ENCODE measurements around the gene ARID5A. TPM values are rescaled to one million over a fixed set of nuclear protein-coding genes. Genes with fewer than 3 reads are reported as not detected.

Gene ARID5A
- total RNA-seq, 1 donor from 2014 or later, result 53.6 TPM

DNA sequence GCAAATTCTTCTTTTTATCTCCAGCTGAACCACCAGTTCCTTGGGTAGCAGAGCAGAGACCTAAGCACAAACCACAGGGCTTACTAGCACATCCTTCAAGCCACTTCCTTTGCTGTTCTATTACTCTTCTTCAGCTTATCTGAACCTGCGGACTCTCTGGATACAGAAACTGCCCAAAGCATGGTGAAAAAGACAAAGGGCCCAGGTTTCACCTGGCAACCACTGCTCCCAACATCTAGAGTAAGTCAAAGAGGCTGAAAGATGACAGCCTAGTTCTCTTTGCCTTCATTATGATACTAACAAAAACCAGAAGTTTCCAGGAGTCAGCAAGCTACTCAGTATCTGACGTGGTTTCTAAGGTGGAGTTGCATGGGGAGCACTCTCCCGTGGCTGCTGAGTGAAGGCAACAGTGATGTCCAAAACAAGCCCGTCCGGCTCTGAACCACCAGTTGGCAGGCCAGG is 58.2 kb downstream of the ARID5A start:
- intact Hi-C loops (cut with micrococcal nuclease), result no loop called here

DNA sequence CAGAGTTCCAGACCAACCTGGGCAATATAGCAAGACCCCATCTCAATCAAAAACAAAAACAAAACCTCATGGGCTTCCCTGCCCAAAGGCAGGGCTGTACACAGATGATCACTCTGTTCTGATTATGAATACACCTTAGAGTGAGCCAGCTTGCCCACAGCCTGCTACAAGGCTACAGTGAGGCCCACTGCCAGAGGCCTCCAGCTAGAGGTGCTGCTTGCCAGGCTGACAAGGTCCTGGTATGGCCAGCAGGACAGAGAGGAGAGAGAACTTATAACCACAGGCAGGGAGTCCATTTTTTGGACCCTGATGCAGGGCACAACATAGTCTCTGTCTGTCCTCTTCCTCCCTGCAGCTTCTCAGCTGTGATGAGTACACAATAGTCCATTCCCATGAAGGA is 60.0 kb downstream of the ARID5A start:
- intact Hi-C loops (cut with micrococcal nuclease), result no loop called here

DNA sequence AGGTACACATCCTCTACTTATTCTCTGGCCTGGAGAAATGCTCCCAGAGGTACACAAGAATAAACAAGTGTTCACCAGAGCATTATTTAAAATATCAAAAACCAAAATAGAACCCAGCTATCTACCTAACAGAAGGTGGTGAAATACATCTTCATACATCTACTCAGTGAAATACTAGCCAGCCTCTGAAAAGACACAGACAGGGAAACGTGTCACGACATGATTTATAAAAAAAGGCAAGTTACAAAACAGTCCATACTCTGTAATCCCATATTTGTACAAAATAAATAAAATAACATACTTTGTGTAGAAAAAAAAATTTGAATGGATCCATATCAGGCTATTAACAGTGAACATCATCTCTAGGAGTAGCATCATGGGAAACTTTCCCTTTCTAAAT is 63.4 kb downstream of the ARID5A start:
- intact Hi-C loops (cut with micrococcal nuclease), result no loop called here

DNA sequence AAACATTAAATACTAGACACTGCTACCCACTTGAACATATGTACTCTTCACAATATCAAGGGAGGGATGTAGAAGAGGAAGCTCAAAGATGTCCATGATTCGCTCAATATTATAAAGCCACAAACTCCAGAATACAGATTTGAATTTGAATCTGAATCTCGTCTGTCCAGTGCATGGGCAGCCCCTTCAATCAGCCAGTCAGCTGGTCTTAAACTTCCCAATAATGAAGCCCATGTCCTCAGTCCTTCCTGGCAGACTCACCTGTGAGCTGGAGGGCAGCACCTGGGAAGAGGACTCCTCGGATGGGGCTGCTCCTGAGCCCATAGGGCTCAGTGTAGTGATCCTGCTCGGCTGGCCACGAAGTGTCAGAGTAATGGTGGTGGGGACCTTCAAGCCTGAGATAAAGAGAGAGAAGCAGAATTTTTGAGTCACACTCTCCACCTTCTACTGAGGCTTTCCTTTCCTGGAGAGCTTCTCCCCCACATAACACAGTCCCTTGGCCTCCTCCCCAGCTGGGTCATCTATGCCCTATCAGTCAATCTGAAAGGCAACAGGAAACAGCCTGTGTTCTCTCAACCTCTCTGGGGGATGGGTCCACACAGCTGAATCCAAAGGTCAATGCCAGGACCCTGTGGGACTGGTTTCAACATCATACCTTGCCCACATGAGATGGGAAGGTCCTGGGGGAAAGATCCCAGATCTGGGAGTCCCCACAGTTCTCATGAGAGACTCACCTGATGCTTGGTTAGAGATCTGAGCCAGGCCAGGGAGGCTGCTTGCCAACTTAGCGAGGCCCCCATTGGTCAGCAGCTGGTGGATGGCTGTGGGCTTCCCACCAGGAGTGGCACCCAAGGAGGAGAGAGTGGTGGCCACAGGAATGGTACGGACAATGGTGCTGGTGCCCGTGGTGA is 65.1 kb downstream of the ARID5A start:
- intact Hi-C loops (cut with micrococcal nuclease), result no loop called here

Other genes with a start within 250 kb of the ARID5A start
- 170 and 176 TPM in 2 replicates for gene SNRNP200, start 231.2 kb upstream of the ARID5A start, total RNA-seq
- gene ITPRIPL1, start 211.4 kb upstream of the ARID5A start, total RNA-seq, result 34.2 and 35.8 TPM in 2 replicates
- gene NCAPH, start 201.0 kb upstream of the ARID5A start, total RNA-seq, result 69.4 and 72.0 TPM in 2 replicates
- 0.16 TPM in 1 of 2 replicates, not detected in the other for gene NEURL3, start 31.4 kb upstream of the ARID5A start, total RNA-seq
- 56.1 and 56.5 TPM in 2 replicates for gene KANSL3, start 101.6 kb downstream of the ARID5A start, total RNA-seq
- not detected in 2 replicates for gene FER1L5, start 106.0 kb downstream of the ARID5A start, total RNA-seq
- 7.0 and 10.5 TPM in 2 replicates for gene LMAN2L, start 203.3 kb downstream of the ARID5A start, total RNA-seq
- gene CNNM4, start 224.2 kb downstream of the ARID5A start, total RNA-seq, result 8.3 and 9.5 TPM in 2 replicates